Measurements from ENCODE around the gene C12orf76. TPM values are rescaled to one million over a fixed set of nuclear protein-coding genes. Genes with fewer than 3 reads are reported as not detected.
A peak's percentile ranks its signal among the peaks of the same experiment; 100 is the strongest.

The C12orf76 gene
- total and polyA plus RNA-seq, 10 of the 15 experiments (the other 5 are each of a cell fraction or from before 2014, with no cell fraction given) = 3.6 to 20.4 (median 10.7) TPM

GRCh38 chr12:109998904-109999648 is 49.2 kb downstream of the C12orf76 start, which contains the start of gene ANKRD13A (continued):
- peak; percentile 100 for TF ChIP-seq BCLAF1 (IDR thresholded peaks at IDR 0.05)
- no peak for TF ChIP-seq TBL1XR1 (IDR thresholded peaks at IDR 0.05; ENCODE audit: low read depth, low read length)
- TF ChIP-seq ATF3 (IDR thresholded peaks at IDR 0.05; ENCODE audit: borderline replicate concordance, extremely low read depth, low read depth, low read length) = no peak
- no peak for TF ChIP-seq EP300 (IDR thresholded peaks at IDR 0.05; ENCODE audit: borderline replicate concordance in 1 of 2, control insufficient read depth in 1 of 2, low read depth in 2 of 2, low read length in 2 of 2)
- peak; percentile 89 for TF ChIP-seq IKZF1 (conservative IDR thresholded peaks at IDR 0.05)
- peak; percentile 50 for TF ChIP-seq ZNF687 (IDR thresholded peaks at IDR 0.05)
- no peak for TF ChIP-seq NFYB (IDR thresholded peaks at IDR 0.05; ENCODE audit: insufficient read depth, low read depth, low read length)
- TF ChIP-seq RAD51 (IDR thresholded peaks at IDR 0.05) = peak; percentile 70
- TF ChIP-seq TARDBP (IDR thresholded peaks at IDR 0.05; ENCODE audit: borderline replicate concordance) = peak; percentile 36; the same call in 1 of the 2 replicates
- peak; percentile 99 to 100 for TF ChIP-seq BHLHE40 (IDR thresholded peaks at IDR 0.05; ENCODE audit: borderline replicate concordance in 1 of 2, low read depth in 2 of 2, low read length in 1 of 2)
- 0 out of 2 replicates have a peak, but pooled peaks have one; percentile 24 for TF ChIP-seq ZBTB11 (CRISPR knock-in tag; IDR thresholded peaks at IDR 0.05)
- no peak for TF ChIP-seq ZNF274 (IDR thresholded peaks at IDR 0.05; ENCODE audit: insufficient read depth, insufficient read length)
- peak; percentile 58 for TF ChIP-seq NR2F1 (conservative IDR thresholded peaks at IDR 0.05)
- TF ChIP-seq ELK1 (IDR thresholded peaks at IDR 0.05; ENCODE audit: low read depth, low read length) = no peak; the same call in 1 of the 2 replicates
- no peak for TF ChIP-seq NFYA (IDR thresholded peaks at IDR 0.05; ENCODE audit: borderline replicate concordance, low read depth, low read length)

Measured in GM12878 (cell line).